B cell (primary cell): ENCODE data around the gene LITAF. TPM values are rescaled to one million over a fixed set of nuclear protein-coding genes. Genes with fewer than 3 reads are reported as not detected.

Experiments used
- ATAC-seq: fragments of 200-7000 bp; cut with Tn5 transposase; one replicate; pipeline ENCODE4 v1.10.0; 2021; ENCODE audit warnings: low read depth, mild to moderate bottlenecking, moderate number of reproducible peaks, moderate library complexity
- CTCF ChIA-PET: fragments of 350-600 bp; sonication (Branson Sonifier 250); formaldehyde crosslinking; loops from one replicate; lab custom pipeline; 2021; ENCODE audit warnings: antibody characterized with exemption, inconsistent platforms; lab: Charles Lee
- POLR2A ChIA-PET: fragments of 350-600 bp; sonication (Branson Sonifier 250); formaldehyde crosslinking; loops from one replicate; lab custom pipeline; 2021; ENCODE audit warnings: antibody characterized with exemption; lab: Charles Lee
- DNase-seq: peaks from one replicate; pipeline ENCODE4 v3.0.0; 2013
- H2AFZ ChIP-seq: 2 replicates; pipeline ENCODE4 v1.6.1; 2012; ENCODE audit warnings: mild to moderate bottlenecking, low read depth, low read length; ENCODE audit not compliant: insufficient read depth, poor library complexity, severe bottlenecking
- H3K27ac ChIP-seq, 2 donors: 1 replicate in 1 of 2; 2 replicates in 1 of 2; pipeline ENCODE4 v1.5.1; 2012 to 2013; ENCODE audit warnings: low read length in 2 of 2, mild to moderate bottlenecking in 2 of 2, moderate library complexity in 1 of 2
- H3K27me3 ChIP-seq, 4 experiments: fragments of 200-600 bp in 1 of 4; sonication (generic) in 1 of 4; replicated peaks in 1 of 4; 1 replicate in 2 of 4; 2 replicates in 2 of 4; pipeline versions ENCODE4 v1.6.1 to v1.7.0; 2013 to 2016; ENCODE audit warnings: low read length in 3 of 4, mild to moderate bottlenecking in 2 of 4, mixed read lengths in 1 of 4, moderate library complexity in 1 of 4; ENCODE audit not compliant: insufficient read depth in 4 of 4, control insufficient read depth in 3 of 4; ENCODE audit errors: control extremely low read depth in 1 of 4
- H3K36me3 ChIP-seq, 2 experiments: replicated peaks in 1 of 2; 1 replicate in 1 of 2; 2 replicates in 1 of 2; pipeline versions ENCODE4 v1.6.1 to v1.7.1; 2013; ENCODE audit warnings: low read length in 1 of 2; ENCODE audit not compliant: insufficient read depth in 2 of 2, control insufficient read depth in 1 of 2; ENCODE audit errors: control extremely low read depth in 1 of 2, extremely low read depth in 1 of 2
- H3K4me1 ChIP-seq, 2 donors: fragments of 200-600 bp in 1 of 2; sonication (generic) in 1 of 2; 1 replicate in 1 of 2; 2 replicates in 1 of 2; pipeline versions ENCODE4 v1.5.1 to v1.6.1; 2013 to 2017; ENCODE audit warnings: low read length in 2 of 2; ENCODE audit not compliant: control insufficient read depth in 2 of 2, insufficient read depth in 2 of 2
- H3K4me2 ChIP-seq: replicated peaks from 2 replicates; pipeline ENCODE3; 2012; ENCODE audit warnings: mild to moderate bottlenecking, low read depth, low read length; ENCODE audit not compliant: poor library complexity, severe bottlenecking
- H3K4me3 ChIP-seq, 5 experiments: fragments of 200-600 bp in 1 of 5; sonication (generic) in 1 of 5; 1 replicate in 3 of 5; 2 replicates in 2 of 5; pipeline versions ENCODE4 v1.5.1 to v1.7.0; 2011 to 2016; ENCODE audit warnings: low read length in 4 of 5, mild to moderate bottlenecking in 4 of 5, low read depth in 2 of 5, control low read depth in 1 of 5, moderate library complexity in 1 of 5; ENCODE audit not compliant: insufficient read depth in 1 of 5; ENCODE audit errors: control extremely low read depth in 1 of 5, extremely low read depth in 1 of 5
- H3K79me2 ChIP-seq: fragments of 200-600 bp; sonication (generic); one replicate; pipeline ENCODE4 v1.6.0; 2016; ENCODE audit warnings: low read length; ENCODE audit not compliant: control insufficient read depth, insufficient read depth
- H3K9ac ChIP-seq: fragments of 200-600 bp; sonication (generic); 2 replicates; pipeline ENCODE4 v1.6.1; 2017; ENCODE audit warnings: mild to moderate bottlenecking, low read length, moderate library complexity
- H3K9me3 ChIP-seq, 3 donors: one replicate each; pipeline versions ENCODE4 v1.6.1 to v1.7.1; 2013; ENCODE audit warnings: low read length in 2 of 3; ENCODE audit not compliant: control insufficient read depth in 2 of 3, insufficient read depth in 1 of 3; ENCODE audit errors: control extremely low read depth in 1 of 3
- H4K20me1 ChIP-seq: 2 replicates; pipeline ENCODE4 v1.6.0; 2012; ENCODE audit warnings: mild to moderate bottlenecking, low read length; ENCODE audit not compliant: insufficient read depth, control insufficient read depth, poor library complexity, severe bottlenecking
- H3K27ac Mint-ChIP-seq: one replicate; pipeline ENCODE4 v1.8.0; 2021; ENCODE audit warnings: mixed read lengths
- H3K27me3 Mint-ChIP-seq: one replicate; pipeline ENCODE4 v1.8.0; 2021; ENCODE audit warnings: mixed read lengths
- H3K4me1 Mint-ChIP-seq: one replicate; pipeline ENCODE4 v1.8.0; 2021; ENCODE audit warnings: mixed read lengths
- H3K4me3 Mint-ChIP-seq: one replicate; pipeline ENCODE4 v1.8.0; 2021; ENCODE audit warnings: mixed read lengths
- H3K9me3 Mint-ChIP-seq: one replicate; pipeline ENCODE4 v1.8.0; 2022; ENCODE audit warnings: mixed read lengths; ENCODE audit not compliant: insufficient read depth
- CTCF ChIP-seq: fragments of 200-600 bp; IDR thresholded peaks from one replicate; pipeline ENCODE4 v1.8.0; 2022; ENCODE audit warnings: antibody characterized with exemption, mild to moderate bottlenecking
- EZH2 ChIP-seq: IDR thresholded peaks from 2 replicates; pipeline ENCODE4 v1.6.1; 2012; ENCODE audit warnings: borderline replicate concordance, low read depth, mild to moderate bottlenecking, moderate library complexity, low read length; ENCODE audit not compliant: insufficient read depth, poor library complexity, severe bottlenecking
- WGBS: methylation state at CpG from one replicate; pipeline ENCODE4 v1.1.5; 2013; ENCODE audit warnings: missing lambda C conversion rate; ENCODE audit not compliant: insufficient coverage; 5-methylcytosine and 5-hydroxymethylcytosine counted together
- intact Hi-C: fragments of 100-400 bp; cut with micrococcal nuclease; formaldehyde crosslinking; loops from one replicate; pipeline ENCODE4 v1.10.0; 2022
- polyA plus RNA-seq: library from polyadenylated mRNA; depleted of rRNA; stranded (reverse); fragments of >200 nt; gene quantifications from 2 replicates; pipeline ENCODE4 v1.2.3, GENCODE V29; 2012
- total RNA-seq, 2 donors: library from RNA; stranded (reverse); fragments of 120-200 nt in 1 of 2; gene quantifications; 1 replicate in 1 of 2; 2 replicates in 1 of 2; pipeline versions ENCODE4 v1.2.3 to v1.2.4, GENCODE V29; 2013 to 2022

Gene LITAF
- total and polyA plus RNA-seq, 2 donors (not counting 1 experiment from before 2014, with no cell fraction given), result 93.6 to 125 TPM

GRCh38 chr16:11609474-11610120, 22.9 kb upstream of the LITAF start:
- no peaks in the 10 kb centered on the region for H3K27me3 Mint-ChIP-seq
- H3K4me3 Mint-ChIP-seq, result no peak overlapping the region
- Histone ChIP-seq H3K4me3 (no peak overlapping the region), H3K79me2 (no peaks in the 10 kb centered on the region), H3K4me2 (no peak overlapping the region), H3K9ac (no peak overlapping the region), H3K36me3 (no peaks in the 10 kb centered on the region), H3K4me1 (peaks cover 26 to 28% of the 10 kb centered on the region in 2 donors), H3K9me3 (peaks cover 0 to 2% (median 0%) of the 10 kb centered on the region in 3 donors), H3K27ac (no peak overlapping the region), H4K20me1 (no peaks in the 10 kb centered on the region), H2AFZ (no peak overlapping the region), H3K27me3 (peaks cover 0 to 4% (median 0%) of the 10 kb centered on the region in 4 experiments)
- POLR2A ChIA-PET, result no interaction called here
- no peaks in the 10 kb centered on the region for H3K9me3 Mint-ChIP-seq
- no peak for DNase-seq
- 59% methylated on average over 9 of the region's 14 CpGs for WGBS
- intact Hi-C loops, result no loop called here
- H3K27ac Mint-ChIP-seq, result no peak overlapping the region
- peaks cover 35% of the 10 kb centered on the region for H3K4me1 Mint-ChIP-seq
- no peak for TF ChIP-seq CTCF
- CTCF ChIA-PET, result interaction anchor here (0.6 kb wide), 1 partner anchor 18 kb away, joined by 3 read pairs; no protein-coding TSS in a partner anchor
- ATAC-seq, result no peak

GRCh38 chr16:11605891-11606290, 19.2 kb upstream of the LITAF start:
- TF ChIP-seq EZH2, result no peak
- TF ChIP-seq CTCF, result no peak
- Mint-ChIP-seq H3K27ac (no peak overlapping the region), H3K9me3 (no peaks in the 10 kb centered on the region), H3K27me3 (peaks cover 4% of the 10 kb centered on the region), H3K4me1 (peaks cover 14% of the 10 kb centered on the region), H3K4me3 (no peak overlapping the region)
- ChIA-PET CTCF (no interaction called here), POLR2A (interaction anchor here (0.5 kb wide), 1 partner anchor 179 kb away, joined by 7 read pairs; no protein-coding TSS in a partner anchor)
- Histone ChIP-seq H3K4me2 (no peak overlapping the region), H4K20me1 (no peaks in the 10 kb centered on the region), H3K9me3 (peaks cover 0 to 2% (median 0%) of the 10 kb centered on the region in 3 donors), H3K36me3 (no peaks in the 10 kb centered on the region), H3K79me2 (no peaks in the 10 kb centered on the region), H3K9ac (no peak overlapping the region), H3K27ac (no peak overlapping the region), H2AFZ (no peak overlapping the region), H3K27me3 (peaks cover 0 to 4% (median 0%) of the 10 kb centered on the region in 4 experiments), H3K4me1 (no peaks in the 10 kb centered on the region), H3K4me3 (no peak overlapping the region)
- intact Hi-C loops, result no loop called here
- DNase-seq (no peak), ATAC-seq (no peak)
- no CpG with 5 or more reads among the region's 5 CpGs for WGBS
